Thoracic aorta (tissue), 2 donors: ENCODE results near the gene TRIM44. TPM values are rescaled to one million over a fixed set of nuclear protein-coding genes. Genes with fewer than 3 reads are reported as not detected.

Experiments used
- ATAC-seq: fragments of 150-250 bp; one replicate; pipeline ENCODE4 v1.8.0; 2017; ENCODE audit warnings: low read depth; ENCODE audit not compliant: insufficient number of reproducible peaks, low FRiP score
- DNase-seq: peaks from one replicate; pipeline ENCODE4 v3.0.0-alpha.2; 2020; ENCODE audit warnings: low spot score
- H3K27ac ChIP-seq, 2 donors: fragments of 200-600 bp; sonication (generic); 1 replicate in 1 of 2; 2 replicates in 1 of 2; pipeline ENCODE4 v1.5.1; 2016; ENCODE audit warnings: mild to moderate bottlenecking in 2 of 2, moderate library complexity in 2 of 2
- H3K27me3 ChIP-seq: fragments of 200-600 bp; sonication (generic); replicated peaks from 2 replicates; pipeline ENCODE4 v1.6.0; 2016; ENCODE audit warnings: mild to moderate bottlenecking; ENCODE audit not compliant: insufficient read depth
- H3K36me3 ChIP-seq: fragments of 200-600 bp; sonication (generic); one replicate; pipeline ENCODE4 v1.5.1; 2016
- H3K4me1 ChIP-seq, 2 donors: fragments of 200-600 bp; sonication (generic); 1 replicate in 1 of 2; 2 replicates in 1 of 2; pipeline versions ENCODE4 v1.5.1 to v1.6.0; 2016; ENCODE audit warnings: low read depth in 2 of 2, mild to moderate bottlenecking in 1 of 2; ENCODE audit not compliant: control insufficient read depth in 1 of 2
- H3K4me3 ChIP-seq: fragments of 200-600 bp; sonication (generic); 2 replicates; pipeline ENCODE4 v1.5.1; 2016; ENCODE audit warnings: mild to moderate bottlenecking
- H3K9me3 ChIP-seq: fragments of 200-600 bp; sonication (generic); 2 replicates; pipeline ENCODE4 v1.5.1; 2016
- total RNA-seq, 2 donors: library from RNA; depleted of rRNA; stranded (reverse); fragments of >200 nt; gene quantifications; one replicate each; pipeline versions ENCODE4 v1.1.0 to v1.2.3, GENCODE V29; 2016
- TF ChIP-seq, protein P1 (sequence below): fragments of 200-600 bp; sonication (generic); IDR thresholded peaks from one replicate; pipeline ENCODE4 v1.5.1; 2019; ENCODE audit warnings: antibody characterized with exemption

The TRIM44 gene
- total RNA-seq, 2 donors from 2014 or later = 26.0 to 26.8 TPM

- Histone ChIP-seq H3K9me3 (no peaks in the 10 kb centered on the region), H3K27ac (no peak overlapping the region), H3K4me1 (peaks cover 18 to 36% of the 10 kb centered on the region in 2 donors), H3K27me3 (no peaks in the 10 kb centered on the region), H3K4me3 (no peak overlapping the region), H3K36me3 (no peaks in the 10 kb centered on the region)
- TF ChIP-seq, protein P1, sequence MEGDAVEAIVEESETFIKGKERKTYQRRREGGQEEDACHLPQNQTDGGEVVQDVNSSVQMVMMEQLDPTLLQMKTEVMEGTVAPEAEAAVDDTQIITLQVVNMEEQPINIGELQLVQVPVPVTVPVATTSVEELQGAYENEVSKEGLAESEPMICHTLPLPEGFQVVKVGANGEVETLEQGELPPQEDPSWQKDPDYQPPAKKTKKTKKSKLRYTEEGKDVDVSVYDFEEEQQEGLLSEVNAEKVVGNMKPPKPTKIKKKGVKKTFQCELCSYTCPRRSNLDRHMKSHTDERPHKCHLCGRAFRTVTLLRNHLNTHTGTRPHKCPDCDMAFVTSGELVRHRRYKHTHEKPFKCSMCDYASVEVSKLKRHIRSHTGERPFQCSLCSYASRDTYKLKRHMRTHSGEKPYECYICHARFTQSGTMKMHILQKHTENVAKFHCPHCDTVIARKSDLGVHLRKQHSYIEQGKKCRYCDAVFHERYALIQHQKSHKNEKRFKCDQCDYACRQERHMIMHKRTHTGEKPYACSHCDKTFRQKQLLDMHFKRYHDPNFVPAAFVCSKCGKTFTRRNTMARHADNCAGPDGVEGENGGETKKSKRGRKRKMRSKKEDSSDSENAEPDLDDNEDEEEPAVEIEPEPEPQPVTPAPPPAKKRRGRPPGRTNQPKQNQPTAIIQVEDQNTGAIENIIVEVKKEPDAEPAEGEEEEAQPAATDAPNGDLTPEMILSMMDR = no peak
- ATAC-seq (no peak), DNase-seq (no peak)
Measured at GRCh38 chr11:35785287-35786167, 123.0 kb downstream of the TRIM44 start.

- H3K27me3 ChIP-seq = no peaks in the 10 kb centered on the region
- no peak for DNase-seq
- no peak overlapping the region for H3K4me3 ChIP-seq
- H3K4me1 ChIP-seq = peaks cover 17 to 30% of the 10 kb centered on the region in 2 donors
- H3K9me3 ChIP-seq = no peaks in the 10 kb centered on the region
- TF ChIP-seq, protein P1 = no peak
- no peaks in the 10 kb centered on the region for H3K36me3 ChIP-seq
- H3K27ac ChIP-seq = no peak overlapping the region
- ATAC-seq = no peak
Measured at GRCh38 chr11:35786188-35786587, 123.6 kb downstream of the TRIM44 start.

GRCh38 chr11:35787013-35787504 is 124.5 kb downstream of the TRIM44 start:
- Histone ChIP-seq H3K27me3 (no peaks in the 10 kb centered on the region), H3K36me3 (no peaks in the 10 kb centered on the region), H3K4me1 (peaks cover 11 to 21% of the 10 kb centered on the region in 2 donors), H3K4me3 (no peak overlapping the region), H3K9me3 (no peaks in the 10 kb centered on the region), H3K27ac (no peak overlapping the region)
- DNase-seq (no peak), ATAC-seq (no peak)
- TF ChIP-seq, protein P1 = no peak

DNA sequence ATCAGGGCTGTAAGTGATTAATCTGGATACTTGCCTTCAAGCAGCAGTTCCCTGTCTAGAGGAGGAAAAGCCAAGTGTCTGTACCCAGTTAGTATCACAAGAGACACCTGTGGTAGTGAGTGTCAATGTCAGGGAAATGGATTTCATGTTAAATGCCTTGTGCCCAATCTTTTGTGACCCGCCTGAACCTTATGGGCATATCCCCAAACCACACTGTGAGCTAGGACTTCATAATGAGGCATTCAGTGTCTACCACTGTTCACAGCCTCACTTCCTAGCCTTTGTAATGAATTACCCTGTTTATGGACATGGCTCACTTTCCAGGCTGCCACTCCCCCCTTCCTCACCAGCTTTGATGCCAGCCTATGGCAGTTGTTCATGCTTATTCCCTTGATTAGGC is 125.1 kb downstream of the TRIM44 start:
- ATAC-seq (no peak), DNase-seq (no peak)
- TF ChIP-seq, protein P1 = no peak
- H3K27me3 ChIP-seq = no peaks in the 10 kb centered on the region
- H3K27ac ChIP-seq = no peak overlapping the region
- H3K9me3 ChIP-seq = no peaks in the 10 kb centered on the region
- H3K36me3 ChIP-seq = no peaks in the 10 kb centered on the region
- peaks cover 11 to 21% of the 10 kb centered on the region in 2 donors for H3K4me1 ChIP-seq
- no peak overlapping the region for H3K4me3 ChIP-seq

- DNase-seq (no peak), ATAC-seq (no peak)
- H3K27me3 ChIP-seq = no peaks in the 10 kb centered on the region
- H3K4me3 ChIP-seq = no peak overlapping the region
- peaks cover 0 to 8% of the 10 kb centered on the region in 2 donors for H3K4me1 ChIP-seq
- H3K36me3 ChIP-seq = no peaks in the 10 kb centered on the region
- H3K9me3 ChIP-seq = no peaks in the 10 kb centered on the region
- no peak overlapping the region for H3K27ac ChIP-seq
- TF ChIP-seq, protein P1 = no peak
Measured at GRCh38 chr11:35791088-35791958, 128.7 kb downstream of the TRIM44 start.
